ENCODE measurements around the gene ITPR3.

The ITPR3 gene

DNA sequence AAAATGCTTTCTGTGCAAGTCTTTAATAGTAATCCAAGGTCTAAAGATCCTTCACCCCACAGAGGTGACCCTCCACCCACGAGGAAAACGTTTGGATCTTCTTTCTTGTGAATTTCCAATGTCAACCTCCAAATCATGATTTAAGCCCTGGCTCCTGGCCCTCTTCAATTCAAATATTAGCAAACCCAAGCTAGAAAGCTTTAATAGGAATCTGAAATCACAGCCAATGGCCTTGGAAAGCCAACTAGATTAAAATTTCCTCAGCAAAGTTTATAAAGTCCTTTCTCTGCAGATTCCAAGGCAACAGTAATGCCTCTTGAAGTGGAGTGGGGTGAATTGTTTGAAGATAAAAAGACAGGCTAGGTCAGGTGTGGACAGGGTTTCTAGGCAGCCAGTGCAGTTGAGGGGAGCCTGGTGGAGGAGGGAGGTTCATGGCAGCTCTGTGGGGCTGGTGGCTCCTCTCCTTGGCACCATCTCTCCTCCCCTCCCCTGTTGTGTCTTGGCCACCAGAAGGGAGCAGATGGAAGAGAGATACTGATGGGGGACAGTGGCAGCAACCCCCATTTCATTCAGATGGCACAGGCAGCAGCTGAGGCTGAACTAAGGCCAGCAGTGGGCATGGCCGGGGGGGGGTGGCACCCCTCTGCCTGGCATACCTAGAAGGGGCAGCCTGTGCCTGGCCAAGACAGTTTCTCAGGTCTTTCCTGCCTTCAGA lies 102.4 kb downstream of the ITPR3 start:
- no peak for DNase-seq

DNA sequence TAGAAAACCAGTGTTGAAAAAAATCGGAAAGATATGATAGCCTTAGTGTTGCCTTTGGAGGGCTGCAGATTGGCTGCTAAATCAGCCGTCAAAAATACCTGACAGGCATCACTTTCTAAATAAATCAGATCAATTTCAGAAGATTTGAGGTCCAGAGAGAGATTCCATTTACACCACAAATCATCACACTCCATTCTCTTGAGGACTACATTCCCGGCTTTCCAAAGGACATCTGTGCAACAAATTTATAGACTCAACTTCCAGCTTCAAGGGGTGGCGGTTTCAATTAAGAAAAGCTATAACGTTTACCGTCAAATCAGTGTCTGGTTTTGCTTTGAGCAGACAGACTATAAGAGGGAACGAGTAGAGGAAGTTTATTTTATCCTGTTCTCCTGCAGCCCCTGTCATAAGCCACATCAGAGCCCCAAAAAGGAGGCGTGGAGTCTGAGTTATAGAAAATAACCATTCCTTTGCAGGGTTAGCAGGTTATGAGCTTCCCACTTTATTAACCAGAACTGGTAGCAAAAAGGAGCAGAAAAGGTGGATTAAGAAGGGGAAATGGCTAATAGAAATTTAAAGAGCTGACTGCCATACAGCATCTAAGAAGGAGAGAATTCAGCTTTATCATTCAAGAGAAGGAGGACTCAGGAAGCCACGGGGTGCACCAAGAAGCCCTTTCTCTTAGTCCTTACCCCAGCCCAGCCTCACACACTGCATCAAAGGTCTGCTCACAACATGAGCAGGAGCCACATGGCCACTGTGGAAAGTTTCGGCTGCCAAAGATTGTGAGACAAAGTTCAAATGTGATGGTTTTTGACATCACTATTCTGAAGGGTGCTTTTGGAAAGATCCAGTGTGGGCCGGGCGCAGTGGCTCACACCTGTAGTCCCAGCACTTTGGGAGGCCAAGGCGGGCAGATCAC lies 103.2 kb downstream of the ITPR3 start:
- no peak for DNase-seq

DNA sequence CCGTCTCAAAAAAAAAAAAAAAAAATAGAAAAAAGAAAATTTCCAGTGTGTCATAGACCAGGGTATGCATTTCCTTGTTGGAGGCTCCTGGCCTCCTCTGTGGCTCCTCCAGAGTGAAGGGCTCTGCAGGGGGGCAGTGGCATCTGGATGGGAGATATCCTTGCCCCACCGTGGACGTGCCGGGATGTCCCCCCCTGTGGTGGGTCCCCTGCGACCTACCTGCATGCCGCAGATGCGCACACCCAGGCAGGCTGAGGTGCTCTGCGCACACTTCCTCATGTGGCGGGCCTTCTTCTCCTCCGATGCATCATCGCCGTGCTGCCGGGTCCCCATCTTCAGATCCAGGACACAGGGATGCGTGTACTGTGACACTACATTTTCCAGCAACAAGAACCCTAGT lies 104.1 kb downstream of the ITPR3 start:
- DNase-seq, result no peak

DNA sequence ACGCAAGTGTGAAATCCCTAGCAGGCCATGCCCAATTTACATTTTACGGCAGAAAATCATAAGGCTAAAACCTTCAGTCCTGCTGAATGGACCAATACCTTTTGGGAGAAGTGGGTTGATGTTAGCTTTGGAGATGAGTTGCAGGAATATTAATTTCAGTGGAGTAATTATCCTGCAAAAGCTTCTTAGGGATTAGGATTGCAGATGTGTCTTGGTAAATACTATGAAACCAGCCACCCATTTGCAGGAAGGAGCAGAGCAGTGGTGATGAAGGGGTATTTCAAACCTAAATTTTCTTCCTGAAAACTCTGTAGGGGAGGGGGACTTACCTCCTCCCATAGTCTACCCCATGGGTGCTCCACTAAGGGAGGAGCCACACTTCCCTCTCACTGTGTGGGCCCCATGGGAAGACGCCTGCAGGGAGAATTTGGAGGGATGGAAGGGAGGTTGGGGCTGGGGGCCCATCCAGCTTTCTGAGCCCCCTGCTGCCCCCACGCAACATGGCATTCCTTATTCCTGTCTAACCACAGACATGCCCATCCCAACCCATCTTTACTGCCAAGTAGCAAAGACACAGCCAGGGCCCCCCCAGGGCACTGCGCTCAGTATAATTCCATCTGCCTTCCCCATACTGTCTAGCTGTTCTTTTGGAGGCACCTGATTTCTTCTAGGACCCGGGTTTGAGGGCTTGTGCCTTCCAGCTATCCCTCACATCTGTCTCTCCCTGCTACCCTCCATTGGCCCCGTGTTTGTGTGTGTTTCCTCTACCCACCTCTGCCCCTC lies 105.0 kb downstream of the ITPR3 start:
- DNase-seq, result no peak

DNA sequence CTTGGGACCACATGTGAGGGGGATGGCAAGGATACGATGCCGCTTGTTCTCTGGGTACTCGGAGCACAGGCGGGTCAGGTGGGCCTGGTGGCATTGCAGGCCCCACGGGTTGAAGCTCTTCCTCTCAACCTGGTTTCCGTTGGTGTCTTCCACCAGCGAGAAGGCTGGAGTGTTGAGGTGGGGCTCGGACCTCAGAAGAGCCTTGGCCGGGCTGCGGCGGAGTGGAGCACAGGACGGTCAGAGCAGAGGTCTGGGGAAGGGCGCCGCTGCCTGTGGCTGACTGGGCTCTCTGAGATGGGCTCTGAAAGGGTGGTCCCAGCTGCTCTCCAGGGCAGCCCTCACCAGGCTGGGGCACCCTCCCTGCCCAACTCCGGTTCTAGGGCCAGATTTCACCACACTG lies 105.6 kb downstream of the ITPR3 start:
- DNase-seq, result no peak

DNA sequence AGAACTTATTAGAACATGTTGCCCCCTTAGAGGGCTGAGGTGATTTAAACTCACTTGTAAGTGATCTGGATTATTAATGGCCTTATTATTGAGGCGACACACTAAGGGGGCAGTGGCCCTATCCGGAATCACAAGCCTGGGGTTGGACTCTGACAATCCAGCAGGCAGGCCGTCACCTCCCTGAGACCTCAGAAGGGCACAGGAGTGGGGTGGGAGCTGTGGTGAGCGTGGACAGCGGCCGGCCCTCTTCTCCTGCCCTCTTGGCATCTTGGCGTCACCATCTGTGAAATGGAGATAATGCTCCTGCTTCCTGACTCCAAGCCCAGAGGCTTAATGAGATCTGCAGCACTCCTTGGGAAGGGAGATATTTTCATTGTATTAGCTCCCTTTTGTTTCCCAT lies 106.0 kb downstream of the ITPR3 start:
- DNase-seq, result no peak

DNA sequence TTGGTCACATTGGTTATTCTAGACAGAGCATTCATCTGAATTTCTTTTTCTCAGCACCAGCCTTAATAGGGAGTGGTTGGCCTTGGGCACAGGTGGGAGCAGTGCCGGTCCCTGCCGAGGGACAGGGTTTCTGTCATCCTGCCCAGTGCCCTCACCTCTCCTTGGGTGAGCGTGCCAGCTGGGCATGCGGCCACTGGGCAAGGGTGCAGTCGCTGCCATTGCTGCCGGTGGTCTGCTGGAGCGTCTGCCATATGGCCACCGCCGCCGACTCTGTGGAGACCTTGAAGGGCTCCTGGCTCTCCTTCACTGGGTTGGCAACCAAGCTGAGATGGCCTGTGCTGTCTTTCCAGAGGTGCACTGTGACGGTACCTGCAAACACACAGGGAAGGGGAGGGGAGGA lies 106.8 kb downstream of the ITPR3 start:
- no peak for DNase-seq

DNA sequence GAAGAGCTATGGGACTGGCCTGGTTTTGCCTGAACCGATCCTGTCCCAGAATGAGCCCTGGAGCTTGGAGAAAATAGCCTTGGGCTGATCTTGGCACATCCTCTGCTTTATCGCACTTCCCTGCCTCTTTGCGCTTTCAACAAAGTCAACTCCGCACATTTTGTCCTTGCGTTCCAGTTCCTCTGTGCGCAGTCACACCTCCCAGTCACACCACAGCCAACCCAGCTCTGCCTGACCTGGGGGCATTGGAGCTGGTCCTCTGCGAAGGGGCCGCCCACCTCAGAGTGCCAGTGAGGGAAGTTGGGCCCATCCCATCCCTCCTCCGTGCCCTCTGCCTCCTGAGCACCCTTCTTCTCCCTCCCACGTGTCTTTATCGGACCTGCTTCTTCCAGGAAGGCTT lies 107.3 kb downstream of the ITPR3 start:
- no peak for DNase-seq

DNA sequence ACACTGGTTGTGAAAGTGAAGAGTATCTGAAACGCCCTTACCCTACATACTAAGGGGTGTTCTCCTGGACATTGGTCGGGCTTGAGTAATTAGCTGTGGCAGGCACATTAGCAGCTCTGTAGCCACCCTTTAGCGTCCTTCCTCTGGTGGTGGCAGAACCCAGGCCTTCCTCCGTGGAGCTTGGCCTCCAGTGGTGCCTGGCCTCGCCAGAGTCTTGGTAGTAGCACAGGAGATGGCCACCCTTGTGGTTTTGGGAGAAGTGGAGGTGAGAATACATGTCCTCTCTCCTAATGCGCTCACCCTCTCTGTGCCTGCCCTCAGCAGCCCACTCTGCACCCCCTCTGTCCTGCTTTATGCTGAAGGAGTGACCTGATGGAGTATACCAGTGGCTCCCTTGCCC lies 107.9 kb downstream of the ITPR3 start:
- no peak for DNase-seq

DNA sequence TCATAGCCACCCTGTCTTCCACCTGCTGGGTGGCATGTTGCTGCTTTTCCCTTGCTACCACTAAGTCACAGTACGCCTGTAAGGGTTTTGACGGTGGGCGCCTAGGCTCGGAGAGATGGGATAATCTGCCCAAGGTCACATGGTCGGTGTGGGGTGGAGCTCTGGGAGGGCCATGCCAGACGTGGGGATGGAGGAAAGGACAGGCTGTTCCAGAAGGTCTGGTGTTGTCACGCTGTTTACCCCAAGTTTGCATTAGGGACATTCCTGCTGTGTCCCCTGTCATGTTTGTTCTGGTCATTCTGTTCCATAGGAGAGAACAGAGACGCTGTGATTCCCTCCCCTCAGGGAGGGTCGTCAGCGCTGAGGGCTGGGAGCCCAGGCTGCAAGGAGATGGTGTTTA lies 109.5 kb downstream of the ITPR3 start:
- DNase-seq, result no peak

DNA sequence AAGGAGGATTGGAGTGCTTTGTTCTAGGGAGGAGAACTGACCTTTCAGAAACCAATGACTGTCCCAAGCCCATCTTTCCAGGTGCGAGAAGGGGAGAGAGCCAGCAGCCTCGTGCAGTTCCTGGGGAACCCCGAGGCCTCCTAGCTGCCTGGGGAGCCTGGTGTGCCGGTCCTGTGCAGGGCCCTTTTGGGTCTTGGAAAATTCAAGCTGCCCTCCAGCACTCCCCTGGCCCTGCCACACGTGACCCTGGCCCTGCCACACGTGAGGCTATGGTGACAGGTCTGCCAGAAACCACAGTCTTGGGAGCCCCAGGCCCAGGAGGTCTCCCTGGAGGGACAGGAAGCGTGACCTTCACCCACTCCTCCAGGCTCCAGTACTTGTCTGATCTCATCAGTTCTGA lies 109.9 kb downstream of the ITPR3 start:
- no peak for DNase-seq

DNA sequence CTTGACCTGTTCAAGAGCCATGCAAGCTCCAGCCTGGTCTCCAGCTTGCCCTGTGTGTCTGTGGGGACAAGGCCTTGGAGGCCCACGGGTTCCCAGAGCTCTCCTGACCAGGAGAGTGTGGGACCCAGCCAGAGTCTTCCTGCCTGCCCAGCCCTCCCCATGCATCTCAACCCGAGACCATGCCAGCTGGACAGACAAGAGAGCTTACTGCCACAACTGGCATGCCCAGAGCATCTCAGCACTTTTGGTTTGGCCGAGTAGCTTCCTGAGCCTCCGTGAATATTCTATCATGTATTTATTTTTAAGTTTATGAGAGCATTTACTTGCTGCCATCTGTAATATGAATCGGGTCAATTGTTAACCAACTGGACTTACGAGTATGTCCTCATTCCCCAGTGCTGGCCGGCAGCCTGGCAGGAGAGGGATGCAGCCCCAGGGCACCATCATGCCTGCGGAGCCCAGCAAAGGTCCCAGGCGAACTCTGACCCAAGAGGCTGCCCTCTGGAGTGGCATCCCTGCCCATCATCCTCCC lies 110.7 kb downstream of the ITPR3 start:
- DNase-seq, result no peak

DNA sequence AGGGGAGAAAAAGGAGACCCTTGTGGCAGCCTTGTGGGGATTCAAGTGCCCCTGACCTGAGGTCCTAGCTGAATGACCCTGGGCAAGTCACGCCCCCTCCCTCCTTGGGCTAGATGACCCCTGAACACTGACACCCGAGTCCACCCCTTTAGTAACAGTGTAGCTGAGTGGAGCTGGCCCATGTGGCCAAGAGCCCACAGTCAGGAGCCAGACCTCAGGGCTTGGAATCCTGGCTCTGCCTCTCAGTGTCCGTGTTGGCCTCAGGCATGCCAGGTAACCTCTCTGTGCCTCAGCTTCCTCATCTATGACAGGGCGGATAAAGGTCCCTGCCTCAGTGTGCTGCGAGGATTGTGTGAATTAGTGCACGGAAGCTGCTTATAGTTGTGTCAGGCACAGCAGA lies 111.3 kb downstream of the ITPR3 start:
- DNase-seq, result no peak

DNA sequence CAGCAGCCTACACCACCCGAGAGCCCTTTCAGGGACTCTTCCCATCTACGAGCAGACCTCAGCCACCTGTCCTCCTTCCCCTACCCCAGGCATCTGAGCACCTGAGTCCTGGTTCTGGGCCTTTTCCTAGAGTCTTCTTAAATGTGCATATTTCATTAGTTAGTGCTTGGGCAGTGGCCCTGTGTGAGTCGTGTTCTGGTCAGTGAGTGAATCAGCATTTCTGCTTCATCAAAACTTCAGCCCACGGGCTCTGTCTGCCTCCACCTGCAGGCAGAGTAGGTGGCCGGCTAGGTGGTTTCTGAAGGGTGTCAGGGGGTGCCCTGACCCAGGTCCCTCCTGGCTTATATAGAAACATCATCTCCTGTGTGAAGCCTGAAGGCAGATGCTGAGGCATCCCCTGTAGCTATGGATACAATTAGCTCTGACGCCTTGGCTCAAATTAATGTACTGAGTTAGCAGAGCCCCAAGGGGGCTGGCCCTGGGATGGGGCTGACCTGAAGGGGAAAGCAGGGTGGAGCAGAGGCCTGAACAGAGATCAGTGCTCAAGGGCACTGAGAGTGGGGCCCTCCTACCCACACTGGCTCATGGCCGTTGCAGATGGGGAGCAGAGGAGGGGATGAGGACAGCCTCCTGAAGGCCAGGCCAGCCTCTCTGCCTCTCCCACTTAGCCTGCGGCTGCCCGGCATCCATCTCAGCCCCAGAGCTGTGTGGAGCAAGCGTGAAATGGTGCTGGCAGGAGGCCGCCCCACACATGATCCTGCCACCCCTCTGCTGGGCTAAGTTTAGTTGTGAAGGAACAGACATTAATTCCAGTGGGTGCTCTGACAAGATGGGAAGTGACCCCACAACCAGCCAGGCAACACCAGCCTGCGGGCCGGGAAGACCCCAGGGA lies 111.9 kb downstream of the ITPR3 start:
- DNase-seq, result no peak

DNA sequence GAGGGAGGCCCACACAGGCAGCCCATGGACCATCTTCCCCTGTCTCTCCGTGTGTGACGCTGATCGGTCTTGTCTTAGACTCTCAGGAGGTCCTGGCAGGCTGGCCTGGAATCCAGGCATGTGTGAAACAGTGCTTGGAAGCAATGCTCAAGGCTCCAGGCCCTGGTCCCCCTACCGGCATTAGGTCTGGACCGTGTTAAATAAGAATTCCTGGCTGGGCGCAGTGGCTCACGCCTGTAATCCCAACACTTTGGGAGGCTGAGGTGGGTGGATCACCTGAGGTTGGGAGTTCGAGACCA lies 112.5 kb downstream of the ITPR3 start:
- DNase-seq, result no peak

DNA sequence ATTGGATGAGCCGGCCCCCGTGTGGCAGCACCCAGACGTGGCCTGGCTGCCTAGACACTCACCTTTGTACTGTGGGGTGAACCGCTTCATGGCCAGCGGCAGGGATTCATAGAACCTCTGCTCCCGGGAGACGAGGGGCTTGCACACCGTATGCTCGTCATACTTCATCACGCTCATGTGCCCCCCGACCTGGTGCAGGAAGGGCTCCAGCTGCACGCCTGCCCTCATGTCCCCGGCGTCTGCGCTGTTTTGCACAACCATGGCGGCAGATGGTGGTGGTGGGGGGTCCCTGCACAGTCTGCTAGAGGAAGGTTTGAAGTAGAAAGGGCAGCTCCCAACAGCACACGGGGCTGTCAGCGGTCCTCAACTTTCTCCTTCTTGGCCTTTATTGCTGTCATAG lies 114.1 kb downstream of the ITPR3 start:
- no peak for DNase-seq

DNA sequence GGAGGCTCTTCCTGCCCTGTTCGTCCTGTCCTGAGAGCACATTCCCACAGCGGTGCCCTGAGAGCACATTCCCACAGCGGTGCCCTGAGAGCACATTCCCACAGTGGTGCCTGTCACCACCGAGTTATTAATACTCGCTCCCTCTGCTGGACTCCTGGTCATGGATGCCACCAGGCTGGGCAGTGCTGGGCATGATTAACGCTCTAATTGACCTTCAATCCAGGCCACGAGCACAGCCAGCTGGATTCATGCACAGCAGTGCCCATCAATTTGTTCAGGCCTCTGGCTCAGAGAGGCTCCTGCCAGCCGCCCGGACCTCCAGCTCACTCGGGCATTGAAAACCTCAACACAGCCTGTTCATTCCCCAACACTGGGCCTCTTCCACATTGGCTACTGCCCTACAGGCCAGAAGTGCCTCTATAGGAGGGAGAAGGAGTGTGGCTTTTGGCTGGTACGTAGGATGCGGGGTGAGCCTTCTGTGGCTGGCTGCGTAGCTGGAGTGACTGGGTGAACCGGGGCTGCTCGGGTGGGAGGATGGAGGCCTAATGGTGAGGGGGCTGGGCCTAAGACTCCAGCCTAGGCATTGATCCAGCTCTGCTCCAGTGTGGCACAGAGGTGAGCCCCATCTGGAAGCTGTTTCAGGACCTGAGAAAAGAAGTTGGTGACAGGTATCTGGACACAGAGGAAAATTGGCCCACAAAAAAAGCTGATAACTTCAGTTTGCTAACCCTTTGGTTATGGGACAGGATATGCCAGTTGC lies 116.3 kb downstream of the ITPR3 start:
- DNase-seq, result no peak

DNA sequence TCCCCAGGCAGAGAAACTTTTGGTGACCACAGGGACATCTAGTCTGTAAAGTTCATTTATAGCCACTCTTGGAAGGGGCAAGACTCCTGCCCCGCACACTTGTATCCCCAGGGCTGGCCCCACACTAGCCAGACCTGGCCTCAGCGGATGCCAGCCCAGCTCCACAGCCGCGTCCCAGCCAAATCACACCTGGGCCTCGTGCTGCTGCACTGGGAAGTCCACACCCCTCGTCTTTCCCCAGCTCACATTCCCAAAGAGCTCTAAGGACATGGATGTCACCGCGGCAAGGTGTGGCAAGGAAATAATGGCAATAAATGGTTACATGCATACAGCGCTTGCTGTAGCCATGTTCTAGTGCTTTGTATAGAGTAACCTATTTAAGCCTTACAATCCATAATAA lies 117.0 kb downstream of the ITPR3 start:
- no peak for DNase-seq

DNA sequence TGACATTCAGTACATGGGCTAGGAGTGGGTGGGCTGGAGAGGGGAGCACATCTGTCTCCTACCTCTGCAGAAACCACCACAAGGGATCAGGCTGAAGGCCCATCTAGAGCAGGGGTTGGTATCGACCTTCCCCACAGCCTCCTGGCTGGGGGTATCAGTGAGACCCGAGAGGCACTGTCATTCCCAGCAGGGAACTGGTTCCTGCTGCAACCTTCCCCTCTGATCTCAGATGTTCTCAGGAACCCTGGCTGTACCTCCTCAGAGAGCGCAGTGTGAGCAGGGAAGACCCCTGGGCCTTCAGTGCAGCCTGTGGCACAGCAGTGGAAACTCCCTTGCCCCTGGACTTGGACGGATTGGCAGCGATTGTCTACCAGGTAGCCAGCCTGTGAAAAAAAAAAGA lies 117.8 kb downstream of the ITPR3 start:
- DNase-seq, result no peak

DNA sequence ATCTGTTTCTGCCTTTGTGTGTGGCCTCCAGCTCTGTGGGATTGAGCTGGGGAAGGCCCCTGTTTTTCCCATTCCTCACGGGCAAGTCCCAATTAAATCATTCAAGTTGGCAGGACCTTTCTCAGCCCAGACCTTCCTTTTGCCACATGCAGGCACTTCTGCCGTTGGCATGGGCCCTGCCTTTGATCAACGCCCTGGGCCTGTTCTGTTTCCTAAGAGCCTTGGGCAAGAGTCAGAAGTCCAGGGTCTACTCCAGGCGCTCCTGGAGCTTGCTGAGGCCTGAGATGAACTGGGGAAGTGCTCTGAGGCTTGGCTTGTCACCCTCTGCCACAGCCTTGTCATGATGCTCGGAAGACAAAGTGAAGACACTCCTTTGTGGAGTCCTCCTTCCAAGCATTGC lies 118.4 kb downstream of the ITPR3 start:
- DNase-seq, result no peak

DNA sequence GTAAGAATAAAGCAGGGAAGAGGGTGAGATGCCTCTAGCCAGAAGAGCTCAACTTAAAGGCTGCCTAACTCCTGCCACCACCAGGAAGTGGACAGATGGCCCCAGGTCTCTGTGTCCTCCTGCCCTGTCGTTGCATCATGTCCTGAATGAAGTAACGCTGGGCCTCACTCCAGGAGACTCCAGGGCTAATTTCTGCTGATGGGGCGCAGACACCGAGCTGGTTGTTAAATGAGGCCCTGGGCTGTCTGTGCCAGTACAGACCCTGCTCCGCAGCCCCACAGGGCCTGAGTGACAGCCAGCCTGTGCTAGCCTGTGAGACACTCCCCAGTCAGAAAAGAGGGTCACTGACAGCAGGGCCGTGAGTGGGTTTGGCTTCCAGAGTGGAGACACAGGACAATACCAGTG lies 119.1 kb downstream of the ITPR3 start:
- DNase-seq, result no peak

DNA sequence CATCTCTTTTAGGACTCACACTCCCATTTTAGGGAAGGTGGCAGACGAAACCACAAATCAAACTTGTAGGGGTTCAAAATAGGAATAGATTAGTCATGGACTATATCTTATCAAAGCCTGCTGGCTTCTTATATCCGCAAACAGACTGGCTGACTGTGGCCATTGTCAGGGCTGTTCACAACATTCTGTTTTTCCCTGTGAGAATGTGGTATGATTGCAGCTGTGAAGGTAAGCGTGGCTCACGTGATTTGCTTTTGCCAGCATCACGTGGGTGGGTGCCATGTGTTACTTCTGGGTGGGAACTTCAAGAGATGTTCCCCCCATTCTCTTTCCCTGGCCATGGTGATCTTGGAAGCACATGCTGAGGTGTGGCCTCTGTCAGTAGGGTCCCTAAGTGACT lies 119.7 kb downstream of the ITPR3 start:
- DNase-seq, result no peak

Data from stimulated activated CD4-positive, alpha-beta T cell treated with anti-CD3 and anti-CD28 coated beads, Interleukin-1b, Interleukin-23, amount 100 ng/mL, for 48 hours (primary cell).